ENCODE data around the gene HOXD8.

The HOXD8 gene

DNA sequence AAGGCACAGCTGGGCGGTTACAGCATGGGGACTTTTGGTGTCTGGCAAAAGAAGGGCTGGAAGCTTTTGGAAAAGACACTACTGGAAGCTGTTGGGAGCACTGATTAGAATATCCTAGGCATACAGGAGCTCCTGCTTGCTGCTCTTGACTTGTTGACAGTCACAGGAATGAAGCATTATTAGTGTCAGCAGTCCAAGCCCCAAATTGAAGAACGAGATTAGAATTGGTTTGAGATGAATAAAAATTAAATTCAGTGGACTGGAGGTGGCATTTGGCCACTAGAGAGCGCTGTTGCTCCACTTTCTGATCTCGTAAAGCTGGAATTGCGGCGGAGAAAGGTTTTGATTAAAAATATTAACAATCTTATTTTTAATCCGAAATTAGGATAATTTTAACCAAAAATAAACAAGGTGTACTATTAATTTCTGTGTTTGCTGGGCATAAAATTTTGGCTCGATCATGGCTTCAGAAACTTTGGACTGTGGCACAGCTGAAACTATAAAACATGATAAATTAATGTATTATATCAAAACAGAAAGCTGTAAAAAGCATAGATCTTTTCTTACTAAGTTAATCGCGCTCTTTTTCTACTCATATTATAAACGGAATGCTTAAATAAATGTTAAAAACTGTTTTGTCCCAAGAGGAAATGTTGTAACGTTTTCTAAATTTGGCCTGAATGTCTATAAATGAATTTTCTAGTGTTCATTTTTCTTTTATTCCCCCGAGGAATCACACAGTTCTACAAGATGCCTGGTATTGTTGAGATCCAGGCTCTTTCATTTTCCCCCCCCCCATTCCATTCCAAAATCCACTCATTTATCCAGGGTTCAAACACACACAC, 2.4 kb upstream of the HOXD8 start:
- DNase-seq (ENCODE audit: insufficient read length, low spot score) (no peak), FAIRE-seq (no peak)

- FAIRE-seq: no peak
- DNase-seq (ENCODE audit: insufficient read length, low spot score): no peak
These were observed 1.8 kb upstream of the HOXD8 start for GRCh38 chr2:176127774-176128072.

GRCh38 chr2:176128172-176128981, 1.1 kb upstream of the HOXD8 start:
- FAIRE-seq (no peak), DNase-seq (ENCODE audit: insufficient read length, low spot score) (no peak)

DNA sequence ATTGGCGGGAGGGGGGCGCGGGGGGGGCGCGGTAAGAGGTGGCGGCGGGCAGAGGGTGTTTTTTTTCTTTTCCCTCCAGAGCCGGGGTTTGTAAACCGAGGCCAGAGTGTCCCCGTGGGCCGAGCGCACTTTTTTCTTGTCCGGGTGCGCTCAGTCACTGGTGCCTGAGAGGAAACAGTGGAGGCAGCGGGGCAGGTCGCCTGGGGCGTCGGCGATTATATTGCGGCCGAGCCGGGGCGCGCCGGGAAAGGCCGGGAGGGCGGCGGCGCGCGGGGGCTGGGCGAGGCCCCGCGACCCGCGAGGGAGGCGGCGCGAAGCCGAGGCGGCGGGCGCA, 275 bp downstream of the HOXD8 start:
- FAIRE-seq: no peak
- no peak for DNase-seq (ENCODE audit: insufficient read length, low spot score)

GRCh38 chr2:176130147-176130956, 847 bp downstream of the HOXD8 start:
- FAIRE-seq (peak; percentile 72), DNase-seq (ENCODE audit: insufficient read length, low spot score) (no peak)

DNA sequence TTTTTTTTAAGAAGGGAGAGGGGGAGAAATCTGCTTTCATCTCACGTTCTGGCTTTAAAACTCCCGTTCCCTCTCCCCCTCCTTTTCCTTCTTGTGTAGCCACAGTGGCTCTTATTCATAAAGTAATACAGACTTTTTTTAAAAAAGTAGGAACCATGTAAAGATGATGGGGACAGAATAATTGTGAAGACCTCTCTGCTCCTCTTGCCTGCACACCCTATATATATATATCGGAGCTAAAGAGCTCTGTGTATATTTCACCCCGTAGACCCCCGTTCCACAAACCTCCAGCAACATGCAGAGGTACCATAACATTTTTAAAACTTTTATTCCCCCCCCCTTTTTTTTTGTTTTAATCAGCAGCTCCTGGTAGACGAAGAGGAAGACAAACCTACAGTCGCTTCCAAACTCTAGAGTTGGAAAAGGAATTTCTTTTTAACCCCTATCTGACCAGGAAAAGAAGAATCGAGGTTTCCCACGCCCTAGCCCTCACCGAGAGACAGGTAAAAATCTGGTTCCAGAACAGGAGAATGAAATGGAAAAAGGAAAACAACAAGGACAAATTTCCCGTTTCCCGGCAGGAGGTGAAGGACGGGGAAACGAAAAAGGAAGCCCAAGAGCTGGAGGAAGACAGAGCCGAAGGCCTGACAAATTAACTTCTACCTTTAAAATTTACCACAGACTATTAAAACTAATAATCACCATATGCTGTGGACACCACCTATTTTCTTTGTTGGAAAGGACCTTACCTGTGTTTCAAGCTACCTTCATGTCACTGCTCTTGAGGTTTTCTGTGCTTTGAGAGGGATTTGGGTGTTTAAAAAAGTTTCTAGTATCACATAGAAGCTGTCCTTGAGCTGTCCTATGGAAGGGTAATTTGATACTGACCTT, 1.7 kb downstream of the HOXD8 start:
- DNase-seq (ENCODE audit: insufficient read length, low spot score) (no peak), FAIRE-seq (no peak)

DNA sequence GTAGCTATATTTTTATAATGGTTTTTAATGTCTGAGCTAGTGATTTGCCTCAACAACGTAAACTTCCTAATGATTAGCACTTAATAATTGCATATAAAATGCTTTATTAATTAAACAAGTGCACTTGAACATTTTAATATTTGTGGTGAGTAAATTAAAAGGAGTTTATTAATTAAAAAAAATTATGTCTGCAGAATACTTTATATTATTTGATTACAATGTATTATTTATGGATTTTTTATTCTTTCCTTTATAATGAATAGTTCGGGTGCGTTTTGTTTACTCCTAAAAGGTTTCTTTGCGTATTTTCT, 2.3 kb downstream of the HOXD8 start:
- FAIRE-seq: no peak

GRCh38 chr2:176132205-176133171, 3.0 kb downstream of the HOXD8 start:
- FAIRE-seq (peak; percentile 9), DNase-seq (ENCODE audit: insufficient read length, low spot score) (no peak)

More for the DNA sequence above, 2.3 kb downstream of the HOXD8 start:
- DNase-seq (ENCODE audit: insufficient read length, low spot score): no peak

DNA sequence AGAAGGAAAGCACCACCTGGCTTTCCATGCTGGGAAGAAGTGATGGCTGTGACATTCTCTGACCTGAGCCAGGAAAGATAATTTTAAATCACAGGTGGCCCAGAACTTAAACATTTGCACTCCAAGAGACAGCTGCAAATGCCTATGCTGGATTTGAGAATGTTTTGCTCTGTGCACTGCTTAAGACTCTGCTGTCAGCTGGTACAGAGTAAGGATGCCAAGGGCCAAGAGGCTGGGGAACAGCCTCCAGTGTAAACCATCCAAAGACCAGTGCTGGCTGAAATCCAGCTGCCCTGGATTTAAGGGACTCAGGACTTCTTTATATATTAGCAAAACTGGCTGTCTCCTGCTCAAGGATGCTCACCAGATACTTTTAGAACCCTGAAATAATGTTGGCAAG, 3.9 kb downstream of the HOXD8 start:
- no peak for FAIRE-seq

GRCh38 chr2:176134035-176134434, 4.5 kb downstream of the HOXD8 start:
- DNase-seq (ENCODE audit: insufficient read length, low spot score) (no peak), FAIRE-seq (no peak)

More for the DNA sequence above, 3.9 kb downstream of the HOXD8 start:
- no peak for DNase-seq (ENCODE audit: insufficient read length, low spot score)

- FAIRE-seq (no peak), DNase-seq (ENCODE audit: insufficient read length, low spot score) (peak; percentile 26)
These were observed 5.5 kb downstream of the HOXD8 start for GRCh38 chr2:176135035-176135440.

DNA sequence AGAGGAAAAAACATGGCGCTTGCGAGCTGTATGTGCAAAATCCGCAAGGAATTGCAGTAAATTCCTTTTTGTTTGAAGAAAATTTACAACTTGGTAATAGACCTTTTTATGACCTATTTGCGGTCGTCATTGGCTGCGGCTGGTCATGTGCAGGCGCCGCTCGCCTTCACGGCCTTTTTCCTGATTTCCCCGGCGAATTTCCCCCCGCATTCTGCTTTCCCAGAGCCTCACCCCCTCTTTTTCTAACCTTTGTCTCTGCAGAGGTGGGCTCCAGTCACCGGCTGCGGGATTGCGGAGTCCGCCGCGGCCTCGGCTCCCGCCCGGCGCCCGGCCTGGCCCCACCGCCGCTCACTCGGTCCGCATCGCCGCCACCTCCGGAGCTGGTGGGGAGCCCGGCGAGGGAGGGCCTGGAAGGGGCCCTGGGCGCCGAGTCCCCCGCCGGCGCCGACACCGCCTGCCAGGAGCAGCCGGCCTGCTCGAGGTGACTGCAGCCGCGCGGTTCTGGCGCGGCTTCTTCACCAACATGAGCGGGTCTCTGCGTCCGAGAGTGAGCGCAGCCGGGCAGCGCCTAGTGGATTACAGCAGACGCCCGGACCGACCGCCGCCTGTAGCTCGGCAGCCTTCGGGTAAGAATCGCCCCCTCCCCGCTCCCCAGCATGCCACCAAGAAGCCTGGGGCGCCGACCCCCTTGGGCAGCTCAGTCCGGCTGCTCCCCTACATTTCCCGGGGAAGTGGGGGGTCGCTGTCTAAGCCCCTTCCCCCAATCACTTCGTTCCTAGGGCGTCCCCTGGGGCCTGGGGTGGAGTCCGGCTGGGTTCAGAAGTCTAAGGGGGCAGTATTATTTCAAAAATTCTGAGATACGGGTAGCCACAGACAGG, 7.1 kb downstream of the HOXD8 start:
- no peak for FAIRE-seq
- peak; percentile 45 for DNase-seq (ENCODE audit: insufficient read length, low spot score)

DNA sequence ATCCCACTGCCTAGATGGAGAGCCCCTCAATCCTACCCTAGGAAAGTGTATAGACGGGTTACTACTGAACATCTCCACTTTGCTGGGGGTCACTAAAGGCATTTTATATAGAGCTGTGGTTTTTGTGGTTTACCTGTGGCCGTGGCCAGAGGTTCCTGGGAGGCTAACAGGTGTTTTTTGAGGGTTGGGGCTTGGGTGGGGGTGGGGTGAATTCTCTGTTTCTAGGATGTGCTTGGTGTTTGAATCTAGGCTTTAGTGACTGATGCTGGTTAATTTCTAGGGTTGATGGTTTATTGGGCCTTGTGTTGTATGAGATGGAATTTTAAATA, 7.7 kb downstream of the HOXD8 start:
- FAIRE-seq (no peak), DNase-seq (ENCODE audit: insufficient read length, low spot score) (no peak)

DNA sequence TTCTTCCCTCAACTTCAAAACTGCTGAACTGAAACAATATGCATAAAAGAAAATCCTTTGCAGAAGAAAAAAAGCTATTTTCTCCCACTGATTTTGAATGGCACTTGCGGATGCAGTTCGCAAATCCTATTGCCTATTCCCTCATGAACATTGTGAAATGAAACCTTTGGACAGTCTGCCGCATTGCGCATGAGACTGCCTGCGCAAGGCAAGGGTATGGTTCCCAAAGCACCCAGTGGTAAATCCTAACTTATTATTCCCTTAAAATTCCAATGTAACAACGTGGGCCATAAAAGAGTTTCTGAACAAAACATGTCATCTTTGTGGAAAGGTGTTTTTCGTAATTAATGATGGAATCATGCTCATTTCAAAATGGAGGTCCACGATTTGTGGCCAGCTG, 8.4 kb downstream of the HOXD8 start:
- FAIRE-seq (no peak), DNase-seq (ENCODE audit: insufficient read length, low spot score) (no peak)

- FAIRE-seq: no peak
- no peak for DNase-seq (ENCODE audit: insufficient read length, low spot score)
These were observed 9.0 kb downstream of the HOXD8 start for GRCh38 chr2:176138526-176138922.

DNA sequence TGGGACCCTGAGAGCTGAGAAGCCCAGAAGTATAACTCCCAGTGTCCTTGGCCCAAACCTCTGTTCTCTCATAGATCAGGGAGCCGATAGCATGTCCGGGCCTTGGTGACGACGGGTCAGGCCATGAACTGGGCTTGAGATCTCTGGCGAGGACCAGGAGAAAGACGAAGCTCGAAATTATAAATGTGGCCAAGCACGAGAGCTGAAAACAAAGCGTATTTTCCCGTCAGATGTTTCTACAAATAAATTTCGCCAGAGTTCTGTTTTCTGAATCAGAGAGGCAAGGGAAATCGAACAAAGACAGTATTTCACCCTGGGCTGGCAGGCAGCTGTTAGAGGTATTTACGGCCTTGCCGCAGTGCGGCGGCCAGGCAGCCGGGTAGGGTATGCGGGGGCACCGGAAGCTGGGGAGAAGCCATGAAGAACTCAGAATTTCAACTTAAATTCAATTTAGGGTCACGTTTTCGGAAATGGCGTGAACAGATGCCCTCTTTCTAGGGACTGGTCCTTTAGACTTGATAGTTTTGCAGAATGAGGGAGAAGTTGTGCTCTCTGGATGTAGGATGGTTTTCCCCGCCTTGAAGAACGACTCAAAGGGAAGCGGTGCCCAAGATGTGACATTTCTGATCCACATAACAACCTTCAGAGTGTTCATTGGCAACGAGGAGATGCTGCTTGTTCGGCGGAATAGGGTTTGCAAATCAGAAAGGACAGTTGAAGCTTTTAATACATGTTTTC, 9.6 kb downstream of the HOXD8 start:
- FAIRE-seq (peak; percentile 9), DNase-seq (ENCODE audit: insufficient read length, low spot score) (no peak)

DNA sequence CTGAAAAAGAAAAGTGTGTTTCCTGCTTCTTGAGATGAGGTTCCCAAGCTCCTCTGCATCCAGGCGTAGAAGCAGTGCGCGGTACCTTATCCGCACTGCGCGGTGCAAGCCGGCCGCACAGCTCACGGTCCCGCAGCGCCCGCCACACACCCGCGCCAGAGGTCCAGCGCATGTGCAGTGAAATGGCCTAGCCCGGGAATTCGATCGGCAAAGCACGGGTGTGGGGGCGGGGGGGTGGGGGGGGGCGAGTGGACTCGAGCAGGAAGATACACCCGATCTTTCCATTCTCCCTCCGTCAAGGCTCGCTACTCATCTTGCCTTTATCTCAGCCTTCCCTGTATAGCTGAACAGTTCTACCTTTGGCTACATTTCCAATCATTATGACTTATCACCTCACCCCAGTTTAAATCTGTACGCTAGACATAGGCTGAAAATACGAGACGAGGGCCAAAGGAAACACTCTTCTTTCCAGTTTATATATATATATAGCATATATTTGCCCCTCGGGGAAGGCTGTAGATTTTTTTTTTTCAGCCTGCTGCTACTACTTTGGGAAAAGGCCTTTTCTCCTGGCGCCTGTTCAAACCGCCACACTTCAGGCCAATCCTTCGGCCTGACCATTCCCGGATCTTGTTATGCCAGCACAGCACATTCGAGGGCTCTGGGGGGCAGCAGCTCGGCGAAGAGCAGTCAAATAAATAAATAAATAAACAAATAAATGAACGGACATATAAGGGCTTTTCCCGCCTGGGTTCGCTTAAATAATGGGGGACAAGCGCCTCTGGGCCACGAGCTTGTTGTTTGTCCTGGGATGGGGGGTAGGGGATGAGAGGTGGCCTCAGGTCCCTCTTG, 10.4 kb downstream of the HOXD8 start:
- FAIRE-seq (no peak), DNase-seq (ENCODE audit: insufficient read length, low spot score) (no peak)

Measured in HTR-8/SVneo (cell line).